NCI-H774 (cell line): Measurements from ENCODE around the gene GPS1.

Experiments used
- DNase-seq: peaks from one replicate; lab custom pipeline; 2025; lab: John Stamatoyannopoulos, UW

GPS1 gene

DNA sequence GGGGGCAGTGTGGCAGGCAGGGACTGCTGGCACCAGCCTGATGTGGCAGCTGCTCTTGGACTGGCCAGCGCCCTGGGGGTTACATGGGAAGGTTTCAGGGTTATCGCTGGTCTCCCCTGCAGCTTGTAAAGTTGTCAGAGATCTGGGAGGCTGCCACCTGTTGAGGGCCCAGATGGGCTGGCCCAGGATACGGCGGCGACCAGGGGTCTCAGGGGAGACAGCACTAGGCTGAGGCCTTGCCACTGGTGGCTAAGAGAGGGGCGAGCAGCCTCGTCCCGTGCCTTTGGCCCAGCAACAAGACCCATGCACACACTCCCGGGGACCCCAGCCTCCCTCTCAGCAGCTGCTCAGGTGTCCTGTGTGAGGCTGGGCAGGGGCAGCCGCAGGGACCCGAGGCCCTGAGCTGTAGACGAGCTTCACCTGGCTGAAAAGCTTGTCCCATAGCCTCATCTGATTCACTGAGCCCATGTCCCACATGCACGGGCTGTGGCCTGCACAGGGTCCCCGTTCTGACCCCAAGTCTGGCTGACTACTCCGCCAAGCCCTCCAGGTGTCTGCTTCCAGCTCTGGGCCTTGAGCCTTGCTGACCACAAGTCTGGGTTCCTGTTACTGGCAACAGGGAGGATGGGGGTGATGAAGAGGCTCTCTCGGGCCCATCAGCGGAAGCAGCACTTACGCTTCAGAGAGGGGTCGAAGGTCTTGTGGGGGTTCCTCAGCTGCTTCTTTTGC is 7.7 kb downstream of the GPS1 start:
- no peak for DNase-seq

DNA sequence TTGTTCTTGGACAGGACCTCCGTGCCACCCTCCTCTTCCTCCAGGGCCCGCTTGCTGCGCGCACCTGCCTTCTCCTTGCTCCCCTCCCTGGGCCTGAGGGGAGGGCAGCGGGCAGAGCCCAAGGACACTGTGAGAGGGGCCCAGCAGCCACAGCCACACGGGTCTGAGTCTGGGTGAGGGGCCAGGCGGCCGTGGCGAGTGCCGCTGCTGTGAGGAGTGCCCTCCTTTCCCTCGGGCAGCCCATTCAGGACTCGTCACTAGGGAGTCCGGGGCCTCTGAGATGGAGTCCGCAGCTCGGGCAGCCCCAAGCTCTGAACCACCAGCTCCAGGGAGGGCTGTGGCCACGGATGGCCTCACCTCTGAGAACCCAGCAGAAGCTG is 8.3 kb downstream of the GPS1 start:
- DNase-seq: no peak

DNA sequence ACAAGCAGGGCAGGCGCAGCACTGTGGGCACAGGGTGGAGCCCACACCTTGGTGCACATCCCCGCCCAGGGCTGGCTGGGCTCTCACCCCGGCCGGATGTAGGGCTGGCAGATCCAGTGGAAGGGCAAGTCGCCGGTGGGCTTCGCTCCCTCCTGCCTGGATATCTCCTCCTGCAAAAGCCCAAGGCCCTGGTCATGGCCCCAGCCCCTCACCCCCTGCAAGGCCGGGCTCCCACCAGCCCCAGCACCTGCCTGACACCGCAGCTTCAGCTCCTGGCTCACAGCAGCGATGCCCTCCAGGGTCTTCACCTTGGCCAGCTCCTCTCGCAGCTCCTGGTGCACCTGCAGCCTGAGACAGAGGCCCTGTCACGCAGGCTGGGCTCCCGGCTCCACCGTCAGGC is 8.9 kb downstream of the GPS1 start:
- no peak for DNase-seq

DNA sequence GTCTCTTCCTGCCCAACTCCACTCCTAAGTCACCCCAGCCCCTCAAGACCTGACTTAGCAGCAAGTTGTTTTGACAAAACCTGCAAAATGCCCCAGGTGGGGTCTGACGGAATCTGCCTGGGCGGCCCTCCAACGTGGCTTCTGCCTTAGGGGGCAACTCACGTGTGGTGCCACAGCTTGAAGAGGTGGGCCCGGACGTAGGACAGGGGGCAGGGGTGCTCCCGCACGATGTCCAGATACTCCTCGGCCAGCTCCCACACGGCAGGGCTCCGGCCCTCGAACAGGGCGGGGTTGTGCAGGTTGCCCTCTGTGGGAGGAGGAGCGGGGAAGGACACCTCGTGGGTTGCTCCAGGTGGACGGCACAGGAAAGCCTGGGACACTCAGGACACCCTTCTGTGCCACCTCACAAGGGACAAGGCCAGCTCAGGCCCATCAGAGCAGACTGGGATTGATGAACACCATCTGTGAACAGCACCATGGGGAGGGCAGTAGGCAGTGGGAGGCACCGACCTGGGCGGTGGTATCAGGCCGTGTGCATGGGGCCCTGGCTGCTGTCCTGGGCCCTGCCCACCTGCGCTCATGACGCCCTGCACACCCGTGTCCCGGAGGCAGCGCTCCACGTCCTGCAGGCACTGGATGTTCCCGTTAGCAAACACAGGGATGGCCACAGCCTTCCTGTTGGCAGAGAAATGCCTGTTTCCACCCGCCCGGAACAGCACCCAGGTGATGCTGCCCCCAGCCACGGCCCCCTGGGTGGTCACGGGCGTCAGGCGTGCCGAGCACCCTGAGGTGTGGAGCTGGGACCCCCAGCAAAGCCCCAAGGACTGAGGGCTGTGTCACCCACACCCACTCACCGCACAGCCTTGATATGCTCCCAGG is 9.6 kb downstream of the GPS1 start:
- no peak for DNase-seq

DNA sequence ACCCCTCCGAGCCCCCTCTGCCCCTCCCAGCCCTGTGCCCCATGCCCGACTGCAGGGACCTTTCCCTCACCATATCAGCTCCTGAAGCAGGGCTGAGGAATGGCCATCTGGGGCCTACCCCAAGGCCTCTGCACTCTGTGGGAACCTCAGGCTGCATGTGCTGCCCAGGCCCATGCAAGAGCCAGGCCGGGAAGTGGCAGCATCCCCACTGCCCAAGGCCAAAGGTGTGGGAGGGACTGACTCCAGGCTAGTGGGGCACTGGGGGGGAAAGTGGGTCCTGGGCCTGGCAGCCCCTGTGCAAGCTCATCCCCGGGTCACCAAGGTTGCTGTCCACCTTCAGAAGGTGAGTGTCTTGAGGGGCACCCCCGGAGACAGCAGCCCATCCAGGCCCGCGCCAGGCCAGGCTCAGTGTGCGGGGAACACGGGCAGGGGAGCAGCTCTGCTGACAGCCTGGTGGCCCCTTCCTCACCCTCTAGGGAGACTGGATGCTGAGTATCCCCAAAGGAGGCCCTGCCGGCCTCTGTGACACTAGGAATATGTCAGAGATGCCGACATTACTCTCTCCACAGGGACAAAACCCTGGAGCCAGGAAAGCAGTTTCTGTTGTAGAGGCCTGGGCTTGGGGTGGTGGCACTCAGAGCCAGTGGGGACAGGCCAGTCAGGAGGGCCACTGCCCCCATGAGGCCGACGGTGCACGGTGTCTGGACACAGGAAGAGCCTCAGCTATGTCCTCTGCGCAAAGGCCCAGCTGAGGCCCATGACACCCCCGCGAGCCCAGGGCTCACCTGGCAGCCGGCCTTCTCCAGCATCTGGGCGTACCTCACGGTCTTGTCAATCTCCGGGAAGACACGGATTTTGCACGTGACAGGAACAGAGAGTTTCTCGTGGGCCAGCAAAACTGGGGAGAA is 10.6 kb downstream of the GPS1 start:
- no peak for DNase-seq

DNA sequence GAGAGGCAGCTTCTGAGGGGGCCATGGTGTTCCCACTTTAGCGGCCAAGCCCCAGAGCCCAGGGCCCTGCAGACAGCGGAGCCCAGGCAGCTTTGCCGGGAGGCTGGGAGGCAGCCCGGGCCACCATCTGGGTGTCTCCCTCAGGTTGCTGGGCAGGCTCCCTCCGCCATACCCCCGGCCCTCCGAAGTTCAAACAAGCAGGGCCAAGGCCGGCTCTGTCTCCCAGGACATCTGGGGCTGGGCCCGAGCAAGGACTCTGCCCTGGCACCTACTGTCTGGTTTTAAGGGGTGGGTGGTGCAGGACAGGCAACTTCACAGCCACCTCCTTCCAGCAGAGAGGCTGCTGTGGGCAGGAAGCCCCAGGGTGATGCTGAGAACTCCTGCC is 11.3 kb downstream of the GPS1 start:
- no peak for DNase-seq

DNA sequence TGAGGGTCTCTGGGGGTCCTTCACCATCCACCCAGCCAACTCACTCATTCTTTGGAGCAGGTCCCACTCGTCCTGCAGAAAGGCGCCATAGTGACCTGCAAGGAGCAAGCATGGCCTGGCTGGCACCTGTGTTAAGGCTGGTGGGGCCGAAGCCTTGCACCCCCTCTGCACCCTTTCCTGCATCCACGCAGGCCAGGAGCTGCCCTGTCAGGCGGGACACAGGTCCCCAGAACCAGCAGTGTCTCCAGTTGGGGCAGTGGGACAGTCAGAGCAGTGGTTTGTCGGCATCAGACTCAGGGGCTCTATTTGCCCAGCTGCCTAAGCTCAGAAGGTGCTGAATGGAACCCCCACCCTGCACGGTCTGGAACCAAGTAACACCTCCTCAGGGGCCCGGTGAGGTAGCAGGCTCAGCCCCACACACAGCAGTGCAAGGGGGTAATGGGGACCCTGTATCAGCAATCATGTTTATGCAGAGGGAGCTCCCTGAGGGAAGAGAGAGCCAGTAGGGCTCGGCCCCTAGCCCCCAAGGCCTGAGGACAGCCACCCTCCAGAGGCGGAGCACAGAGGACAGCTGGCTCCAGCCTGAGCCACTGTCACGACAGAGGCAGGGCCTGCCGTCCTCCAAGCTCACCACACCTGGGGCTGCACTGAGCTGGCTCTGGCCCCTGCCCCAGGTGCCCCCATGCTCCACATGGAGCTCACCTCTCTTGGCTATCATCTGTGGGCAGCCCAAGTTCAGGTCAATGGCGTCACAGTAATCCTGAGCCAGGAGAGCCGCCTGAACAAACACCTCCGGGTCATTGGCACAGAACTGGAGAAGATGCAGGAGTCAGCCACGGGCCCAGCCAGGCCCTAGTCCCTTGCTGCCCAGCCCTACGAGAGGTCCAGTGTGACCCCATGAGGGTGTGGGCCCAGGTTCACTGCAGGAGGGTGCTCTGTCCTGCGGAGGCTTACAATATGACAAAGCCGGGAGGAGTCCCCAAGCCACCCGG is 12.0 kb downstream of the GPS1 start:
- no peak for DNase-seq

DNA sequence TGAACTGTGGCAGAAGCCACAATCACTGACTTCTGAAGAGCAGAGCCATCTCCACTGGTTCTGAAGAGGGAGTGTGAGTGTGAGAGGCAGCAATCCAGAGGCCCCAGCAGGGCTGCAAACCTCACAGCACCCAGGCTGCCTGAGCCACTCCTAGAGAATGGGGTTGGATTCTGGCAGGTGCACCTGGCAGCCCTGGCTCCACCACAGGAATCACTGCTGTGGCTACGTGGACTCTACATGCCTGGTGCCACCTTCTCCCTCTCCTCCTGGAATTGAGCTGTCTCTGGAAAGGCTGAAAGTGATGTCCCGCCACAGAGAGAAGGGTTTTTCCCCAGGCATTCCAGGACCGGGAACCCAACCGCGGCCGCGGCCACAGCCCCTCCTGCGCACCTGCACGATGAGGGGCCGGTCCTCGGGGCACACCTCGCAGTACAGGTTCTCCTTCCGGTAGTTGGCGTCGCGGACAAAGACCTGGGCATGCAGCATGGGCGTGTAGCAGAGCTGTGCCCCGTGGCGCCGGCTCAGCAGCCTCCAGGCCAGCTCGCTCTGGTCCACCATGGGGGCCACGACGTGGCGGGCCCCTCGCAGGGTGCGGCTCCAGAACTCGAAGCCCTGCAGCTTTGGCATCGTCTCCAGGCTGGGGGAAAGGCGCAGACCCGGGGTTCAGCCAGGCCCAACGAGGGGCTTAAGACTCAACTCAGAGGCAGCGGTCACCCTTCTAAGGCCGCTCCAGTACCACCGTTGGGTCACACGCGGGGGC is 12.9 kb downstream of the GPS1 start:
- DNase-seq: peak; percentile 11

DNA sequence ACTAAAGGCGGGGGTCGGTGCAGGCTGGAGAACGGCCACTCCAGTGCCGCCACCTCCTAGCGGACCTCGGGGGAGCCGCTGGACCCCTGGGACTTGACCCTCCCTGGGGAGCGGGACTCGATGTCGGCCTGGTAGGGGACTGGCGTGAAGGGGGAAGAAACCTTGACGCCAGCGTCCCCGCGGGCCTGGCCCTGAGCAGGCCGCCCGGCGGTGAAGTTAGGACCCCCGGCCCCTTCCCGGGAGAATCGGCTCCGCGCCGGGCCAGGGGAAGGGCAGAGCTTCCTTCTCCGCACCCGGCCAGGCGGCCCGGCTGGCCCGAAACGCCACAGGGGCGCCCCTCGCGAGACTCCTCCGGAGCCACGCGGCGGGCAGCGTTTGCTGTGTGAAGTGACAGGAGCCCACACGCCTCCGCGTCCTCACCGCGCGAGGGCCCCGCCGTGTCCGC is 13.5 kb downstream of the GPS1 start:
- DNase-seq: no peak

DNA sequence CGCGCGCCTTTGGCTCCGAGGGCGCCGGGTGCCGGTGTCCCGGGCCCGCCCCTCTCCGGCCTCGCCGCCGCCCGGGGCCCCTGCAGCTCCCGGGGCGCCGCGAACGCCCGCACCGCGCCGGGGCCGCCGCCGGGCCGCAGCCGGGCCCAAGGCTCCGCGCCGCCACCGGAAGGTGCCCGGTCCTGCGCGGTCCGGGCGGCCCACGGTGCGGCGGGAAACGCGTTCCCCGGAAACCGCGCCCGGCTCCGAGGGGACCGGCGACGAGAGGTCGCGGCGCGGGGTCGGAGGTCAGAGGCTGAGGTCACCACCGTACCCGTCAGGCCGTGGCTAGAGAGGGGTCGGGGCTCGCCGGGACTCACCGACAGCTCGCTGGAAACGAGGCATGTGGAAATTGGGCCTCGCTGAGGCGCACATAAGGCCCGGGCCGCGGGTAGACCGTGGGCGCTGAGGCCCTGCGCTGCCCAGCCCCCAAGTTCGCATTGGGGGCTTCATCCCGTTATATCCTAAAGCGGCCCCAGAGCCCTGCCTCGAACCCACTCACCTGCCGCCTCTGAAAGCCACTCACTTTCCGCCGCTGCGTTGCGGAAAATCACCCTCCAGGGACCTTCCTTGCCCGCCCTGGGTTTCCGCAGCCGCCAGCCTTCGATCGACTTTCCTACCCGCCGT is 14.1 kb downstream of the GPS1 start, which contains the start of gene DUS1L:
TSS of gene DUS1L (minus strand) at position 167 of the 666 bp plus-strand sequence. CDS start 745 bp downstream, outside the sequence.
- DNase-seq: peak; percentile 60

DNA sequence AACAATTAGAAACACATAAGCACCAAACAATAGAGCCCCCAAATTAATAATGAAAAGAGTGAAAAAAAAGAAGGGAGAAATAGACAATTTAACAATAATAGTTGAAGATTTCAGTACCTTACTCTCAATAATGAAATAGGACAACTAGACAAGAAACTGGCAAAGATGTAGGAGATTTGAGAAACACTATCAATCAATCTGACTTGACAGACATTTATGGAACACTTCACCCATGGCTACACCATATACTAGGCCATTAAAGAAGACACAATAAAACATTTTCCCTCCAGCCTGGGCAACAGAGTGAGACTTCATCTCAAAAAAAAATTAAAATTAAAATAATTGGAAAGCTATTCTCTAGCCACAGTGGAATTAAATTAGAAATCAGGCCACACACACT is 18.9 kb downstream of the GPS1 start:
- no peak for DNase-seq

DNA sequence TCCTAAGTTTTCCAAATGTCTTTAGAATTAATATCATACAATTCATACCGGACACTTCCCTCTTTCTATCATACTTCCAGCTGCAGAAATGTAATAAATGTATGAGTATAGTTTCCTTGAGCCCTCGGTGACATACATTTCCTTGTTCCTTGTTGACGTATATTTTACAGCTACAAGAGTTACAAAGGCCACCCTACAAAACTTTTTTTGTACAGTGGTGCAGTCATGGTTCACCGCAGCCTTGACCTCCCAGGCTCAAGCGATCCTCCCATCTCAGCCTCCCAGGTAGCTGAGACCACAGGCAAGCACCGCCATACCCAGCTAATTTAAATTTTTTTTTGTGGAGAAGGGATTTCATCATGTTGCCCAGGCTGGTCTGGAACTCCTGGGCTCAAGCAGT is 21.1 kb downstream of the GPS1 start:
- DNase-seq: no peak

DNA sequence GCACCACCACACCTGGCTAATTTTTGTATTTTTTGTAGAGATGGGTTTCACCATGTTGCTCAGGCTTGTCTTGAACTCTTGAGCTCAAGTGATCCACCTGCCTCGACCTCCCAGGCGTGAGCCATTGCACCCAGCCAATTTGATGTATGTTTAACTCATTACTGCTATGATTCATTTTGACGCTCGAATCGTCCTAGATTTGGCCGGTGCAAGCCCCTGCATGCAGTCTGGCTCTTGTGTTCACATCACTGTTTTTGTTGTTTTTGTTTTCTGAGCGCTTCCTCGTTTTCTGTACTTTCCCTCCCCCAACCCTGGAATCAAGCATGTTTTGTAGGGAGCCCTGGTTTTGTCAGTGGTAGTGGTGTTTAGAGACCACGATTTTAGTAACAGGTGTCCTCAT is 21.7 kb downstream of the GPS1 start:
- DNase-seq: no peak

DNA sequence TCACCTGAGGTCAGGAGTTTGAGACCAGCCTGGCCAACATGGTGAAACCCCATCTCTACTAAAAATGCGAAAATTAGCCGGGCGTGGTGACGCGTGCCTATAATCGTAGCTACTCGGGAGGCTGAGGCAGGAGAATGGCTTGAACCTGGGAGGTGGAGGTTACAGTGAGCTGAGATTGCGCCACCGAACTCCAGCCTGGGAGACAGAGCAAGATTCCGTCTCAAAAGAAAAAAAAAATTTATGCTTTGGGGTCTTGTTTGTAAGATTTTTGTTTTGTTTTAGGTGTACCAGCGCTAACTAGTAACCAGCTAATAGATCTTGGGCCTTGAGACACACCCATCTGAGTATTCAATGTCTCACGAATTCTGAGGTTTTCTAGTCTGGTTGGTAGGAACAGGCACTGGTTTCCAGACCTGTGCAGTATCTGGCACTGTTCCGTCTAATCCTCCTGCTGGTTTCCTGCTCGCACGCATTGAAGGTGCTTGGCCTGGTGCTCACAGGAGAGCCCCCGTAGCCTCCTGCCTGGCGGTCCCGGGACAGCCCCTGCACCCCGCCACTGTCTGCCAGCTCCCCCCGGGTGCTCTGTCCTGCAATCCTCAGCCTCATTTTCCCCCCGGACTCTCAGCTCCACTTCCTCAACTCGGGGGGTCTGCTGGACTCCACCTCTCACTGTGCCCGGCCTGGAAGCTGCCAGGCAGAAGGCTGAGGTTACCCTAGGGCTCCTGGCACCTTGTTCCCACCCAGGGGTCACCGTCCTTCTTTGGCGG is 24.5 kb downstream of the GPS1 start:
- no peak for DNase-seq

DNA sequence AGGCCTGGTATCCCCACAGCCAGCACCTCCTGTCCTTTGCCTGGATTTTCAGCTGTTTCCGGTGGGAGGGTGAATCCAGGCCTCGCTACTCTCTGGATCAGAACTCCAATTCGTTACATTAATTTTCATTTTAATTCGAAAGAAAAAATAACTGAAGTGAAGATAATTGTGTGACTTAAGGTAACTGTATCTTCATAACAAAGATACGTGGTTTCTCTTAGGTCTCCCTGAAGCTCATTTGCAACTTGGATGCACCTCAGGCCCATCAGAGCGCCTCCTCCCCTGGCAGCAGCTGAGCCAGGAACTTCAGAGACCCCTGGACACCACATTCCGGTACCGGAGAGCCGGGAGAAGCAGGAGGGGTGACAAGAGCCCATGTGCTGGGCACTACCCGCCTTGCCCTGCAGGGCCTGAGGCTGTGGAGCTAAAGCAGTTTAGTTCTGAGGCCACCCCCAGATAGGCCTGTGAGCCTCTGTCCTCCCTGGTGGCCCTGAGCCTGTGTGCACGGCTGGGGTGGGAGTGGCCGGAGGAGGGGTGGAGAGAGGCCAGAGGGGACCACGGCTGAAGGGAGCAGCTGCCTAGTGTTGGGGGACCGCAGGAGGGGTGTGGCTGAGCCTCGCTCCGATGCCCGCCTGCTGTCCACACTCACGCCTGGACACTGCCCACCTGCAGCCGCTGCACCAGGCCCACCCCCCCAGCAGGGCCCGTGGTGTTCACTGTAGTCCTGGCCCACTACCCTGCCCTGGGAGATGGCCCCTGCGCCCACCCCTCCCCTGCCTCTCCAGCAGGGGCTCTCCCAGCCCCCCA is 25.3 kb downstream of the GPS1 start:
- no peak for DNase-seq

DNA sequence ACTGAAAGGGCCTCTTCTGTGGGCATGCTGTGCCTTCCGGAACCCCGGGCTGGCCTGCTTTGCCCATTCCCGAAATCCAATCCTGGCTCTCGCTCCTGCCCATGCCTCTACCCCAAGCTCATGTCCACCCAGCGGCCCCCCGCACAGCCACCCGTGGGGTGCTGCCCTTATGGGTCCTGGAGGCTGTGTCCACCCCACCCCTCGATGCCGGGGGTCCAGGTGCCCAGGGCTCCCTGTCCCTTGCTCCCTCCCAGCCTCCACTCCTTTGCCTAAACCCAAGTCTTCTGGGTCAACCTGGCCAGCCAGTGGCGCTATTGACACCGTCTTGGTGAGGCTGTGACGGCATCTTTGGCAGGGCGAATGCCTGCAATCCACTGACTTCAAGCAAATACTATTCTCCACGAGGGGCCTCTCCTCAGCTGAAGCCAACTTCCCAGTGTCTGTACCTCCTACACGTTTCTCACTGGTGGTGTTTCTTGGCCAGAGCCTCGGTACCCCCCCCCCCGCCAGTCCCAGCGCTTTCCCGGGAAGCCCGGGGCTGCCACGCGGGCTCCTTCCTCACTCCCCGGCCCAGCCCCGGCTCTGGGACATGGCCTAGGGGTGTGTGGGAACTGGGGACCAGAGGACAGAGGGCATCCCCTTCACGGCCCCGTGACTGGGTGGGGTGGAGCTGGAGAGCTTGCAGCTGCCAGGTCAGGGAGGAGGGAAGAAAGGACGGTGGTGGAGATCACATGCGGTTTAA is 26.1 kb downstream of the GPS1 start:
- no peak for DNase-seq

DNA sequence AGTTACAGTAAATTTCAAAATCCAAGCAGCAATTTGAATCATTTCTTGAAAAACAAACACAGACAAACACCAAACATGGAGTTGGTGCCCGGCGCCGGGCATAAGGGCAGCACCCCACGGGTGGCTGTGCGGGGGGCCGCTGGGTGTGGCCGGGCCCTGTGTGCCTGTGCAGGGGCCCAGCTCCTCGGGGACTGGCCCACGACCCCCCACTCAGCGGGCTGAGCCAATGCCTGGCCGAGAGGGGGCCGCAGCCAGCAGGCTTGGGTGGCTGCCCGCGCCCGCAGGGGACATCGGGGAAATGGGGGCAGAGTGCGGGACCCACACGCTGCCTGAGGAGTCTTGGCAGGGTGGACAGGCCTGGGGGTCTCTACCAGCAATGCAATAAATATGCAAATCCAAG is 26.7 kb downstream of the GPS1 start:
- no peak for DNase-seq
